Stromal cell of bone marrow (primary cell): ENCODE results near the gene KRT16.

Experiments used
- DNase-seq: peaks from one replicate; pipeline ENCODE4 v3.0.0-alpha.2; 2012; ENCODE audit warnings: low read depth

KRT16 gene

DNA sequence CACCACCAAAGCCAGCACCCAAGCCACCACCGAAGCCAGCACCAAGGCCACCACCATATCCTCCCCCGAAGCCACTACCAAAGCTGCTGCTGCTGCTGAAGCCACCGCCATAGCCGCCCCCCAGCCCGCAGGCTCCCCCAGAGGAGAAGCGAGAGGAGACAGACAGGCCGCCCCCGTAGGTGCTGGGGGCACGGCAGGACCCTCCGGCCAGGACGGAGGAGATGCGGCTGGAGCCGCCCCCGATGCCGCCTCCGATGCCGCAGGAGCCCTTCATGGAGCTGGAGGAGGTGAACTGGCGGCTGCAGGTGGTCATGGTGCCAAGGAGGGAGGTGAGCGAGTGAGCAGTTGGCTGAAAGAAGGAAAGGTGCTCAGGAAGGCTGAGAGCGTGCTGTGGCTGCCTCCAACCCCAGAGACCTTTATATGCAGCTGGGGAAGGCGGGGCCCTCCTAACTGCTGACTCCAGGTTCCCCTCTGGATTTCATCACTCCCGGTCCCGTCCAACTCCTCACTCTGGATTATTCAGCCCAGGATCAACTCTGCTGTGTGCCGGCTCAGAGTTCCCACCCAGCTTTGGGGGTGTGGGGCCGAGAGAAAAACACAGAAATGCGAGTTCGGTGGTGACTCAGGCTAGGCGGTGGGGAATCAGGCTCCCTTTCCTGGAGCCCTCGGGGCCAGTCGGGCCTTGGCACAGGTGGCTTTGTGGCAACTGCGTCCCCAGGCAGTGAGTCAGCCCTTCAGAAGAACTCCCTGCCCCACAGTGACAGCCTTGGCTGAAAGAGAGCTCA, at the start of gene KRT16:
TSS of gene KRT16 (minus strand) at position 392 of the 785 bp plus-strand sequence. CDS start at position 313, 79 bp downstream.
- DNase-seq: peak; percentile 60

DNA sequence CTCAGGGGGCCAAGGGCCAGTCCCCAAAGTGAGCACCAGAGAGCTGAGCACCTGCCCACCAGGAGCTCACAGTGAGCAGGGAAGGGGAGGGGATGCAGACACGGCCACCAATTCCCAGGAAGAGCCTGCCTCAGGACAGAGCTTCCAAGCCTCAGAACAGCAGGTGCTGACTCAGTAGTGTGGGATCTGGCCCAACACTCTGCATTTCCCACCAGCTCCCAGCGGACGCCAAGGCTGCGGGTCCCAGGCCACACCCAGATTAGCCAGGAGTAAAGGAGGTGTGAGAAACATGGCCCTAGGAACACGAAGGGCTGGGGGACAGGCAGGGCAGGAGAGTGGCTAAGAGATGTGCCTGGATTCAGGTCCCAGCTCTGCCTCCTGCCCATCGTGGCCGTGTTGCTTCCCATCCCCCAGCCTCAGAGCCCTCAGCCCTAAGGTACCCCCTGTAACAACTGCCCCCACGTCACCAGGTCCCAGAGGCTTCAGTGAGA, 47.7 kb upstream of the KRT16 start:
- DNase-seq: no peak

DNA sequence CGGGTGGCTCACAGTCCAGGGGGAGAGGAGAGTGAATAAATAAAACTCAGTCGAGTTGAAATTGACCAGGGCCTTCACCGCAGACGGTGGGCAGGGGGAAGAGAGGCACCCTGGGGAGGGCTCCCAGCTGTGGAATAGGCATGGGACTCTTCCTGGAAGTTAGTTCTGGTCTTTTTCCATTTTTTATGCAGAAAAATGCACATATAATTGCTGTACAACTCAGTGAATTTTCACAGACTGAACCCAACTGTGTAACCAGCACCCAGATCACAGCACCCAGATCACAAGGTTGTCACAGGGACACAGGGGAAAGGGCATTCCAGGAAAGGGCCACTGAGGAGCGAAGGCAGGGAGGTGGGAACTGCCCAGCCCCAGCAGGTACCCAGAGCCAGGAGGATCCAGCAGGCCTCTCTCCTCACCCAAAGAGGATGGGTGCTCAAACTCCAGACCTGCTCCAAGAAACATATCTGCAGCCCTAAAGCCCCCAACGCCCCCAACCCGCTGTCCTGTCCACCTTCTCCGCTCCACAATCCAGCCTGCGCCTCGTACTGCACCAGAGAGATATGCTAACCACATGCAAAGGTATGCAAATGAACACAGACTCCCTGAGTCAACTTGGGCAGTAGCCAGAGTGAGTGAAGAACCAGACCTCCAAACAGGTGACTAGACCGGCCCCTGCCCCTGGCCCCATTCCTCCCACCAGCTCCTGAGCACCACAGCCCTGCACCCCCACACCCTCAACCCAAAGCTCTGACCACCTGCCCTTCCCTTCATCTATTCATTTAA, 47.1 kb upstream of the KRT16 start:
- no peak for DNase-seq

DNA sequence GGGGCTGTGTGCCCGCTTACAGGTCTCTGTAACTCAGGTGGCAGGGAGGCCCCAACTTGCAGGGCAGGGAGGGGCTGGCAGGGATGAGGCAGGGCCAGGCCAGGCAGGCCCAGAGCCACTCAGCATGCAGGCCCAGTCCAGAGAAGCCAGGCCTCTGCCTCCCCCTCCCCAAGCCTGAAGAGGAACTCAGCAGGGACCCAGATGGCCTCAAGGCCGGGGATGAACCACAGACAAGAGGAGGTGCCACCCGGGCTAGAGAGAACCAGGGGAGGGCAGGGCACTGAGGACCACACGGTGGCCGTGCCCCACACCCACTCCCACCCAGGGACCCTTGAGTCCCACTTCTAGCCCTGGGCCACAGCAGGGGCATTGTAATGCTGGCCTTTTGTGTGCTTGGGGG, 46.3 kb upstream of the KRT16 start:
- no peak for DNase-seq

DNA sequence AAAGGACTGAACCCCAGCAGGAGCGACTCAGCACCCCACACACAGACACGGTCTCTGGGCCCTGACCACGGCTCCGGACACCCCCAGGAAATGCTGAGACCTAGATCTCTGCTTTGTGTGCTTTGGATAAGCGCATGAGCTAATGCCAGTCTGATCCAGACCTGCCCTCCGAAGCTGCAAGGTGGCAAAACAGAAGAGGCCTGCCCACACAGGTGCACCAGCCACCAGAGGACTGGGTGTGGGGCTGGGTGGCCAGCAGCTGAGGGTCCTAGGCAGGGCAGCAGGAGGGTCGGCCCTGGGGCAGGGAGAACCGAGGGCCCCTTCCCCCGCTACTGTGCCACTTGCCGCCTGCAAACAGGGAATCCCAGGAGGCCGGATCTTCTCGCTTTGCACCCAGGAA, 45.4 kb upstream of the KRT16 start:
- no peak for DNase-seq

DNA sequence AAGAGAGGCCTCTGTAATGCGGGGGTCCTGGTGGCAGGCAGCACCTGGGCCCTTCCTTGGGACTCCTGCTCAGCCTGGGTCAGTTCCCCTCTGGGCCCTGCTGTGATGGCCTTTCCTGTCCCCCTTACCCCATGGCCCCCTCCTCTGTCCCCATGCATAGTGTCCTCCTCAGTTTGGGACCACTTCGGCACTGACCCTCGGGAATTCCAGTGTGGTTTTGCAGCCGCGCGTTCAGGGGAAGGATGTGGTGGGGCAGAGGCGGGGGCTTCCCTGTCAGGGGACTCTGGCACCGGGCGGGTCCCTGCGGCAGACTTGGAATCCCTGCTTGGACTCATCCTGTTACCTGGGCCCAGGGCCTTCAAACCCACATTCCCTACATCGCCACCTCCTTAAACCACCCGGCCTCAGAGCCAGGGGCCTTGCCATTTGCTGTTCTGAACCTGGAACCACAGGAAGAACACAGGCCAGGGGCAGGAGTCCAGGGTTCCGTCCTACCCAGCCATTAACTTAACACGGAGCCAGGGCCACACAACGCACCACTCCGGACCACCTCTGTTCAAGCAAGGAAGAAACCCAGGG, 44.7 kb upstream of the KRT16 start:
- DNase-seq: no peak

DNA sequence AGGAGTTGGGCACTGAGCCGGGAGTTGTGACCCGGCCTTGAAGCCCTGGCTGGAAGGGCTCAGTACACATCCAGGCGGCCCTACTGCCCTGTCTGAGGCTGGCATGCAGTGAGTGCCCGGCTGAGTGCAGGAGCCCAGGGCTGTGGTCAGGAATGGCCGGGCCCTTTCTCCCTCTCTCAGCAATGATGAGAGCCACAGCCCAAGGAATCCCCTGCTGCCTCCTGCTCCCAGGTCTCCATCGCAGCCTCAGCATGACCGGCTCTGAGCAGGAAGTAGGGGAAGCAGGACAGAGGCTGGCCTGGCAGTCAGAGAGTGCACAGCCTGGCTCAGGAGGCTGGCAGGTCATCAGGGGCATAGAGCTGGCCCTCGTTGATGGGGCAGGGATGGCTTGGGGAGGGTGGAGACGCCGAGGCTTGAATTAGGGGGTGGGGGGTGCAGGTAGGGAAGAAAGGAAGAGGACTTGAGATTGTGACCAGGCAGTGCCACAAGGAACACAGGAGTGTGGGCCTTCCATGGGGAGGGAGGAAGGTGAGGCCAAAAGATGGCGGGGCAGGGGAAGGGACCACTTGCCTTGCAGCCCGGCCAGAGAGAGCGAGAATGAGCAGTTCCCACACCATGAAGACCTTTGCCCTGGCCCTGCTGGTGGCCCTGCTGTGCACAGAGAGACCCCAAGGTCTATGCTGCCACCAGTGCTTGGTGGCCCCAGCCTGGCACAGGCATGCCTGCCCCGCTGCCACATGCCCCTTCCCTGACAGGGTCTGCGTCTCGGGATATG, 43.9 kb upstream of the KRT16 start:
- DNase-seq: no peak

DNA sequence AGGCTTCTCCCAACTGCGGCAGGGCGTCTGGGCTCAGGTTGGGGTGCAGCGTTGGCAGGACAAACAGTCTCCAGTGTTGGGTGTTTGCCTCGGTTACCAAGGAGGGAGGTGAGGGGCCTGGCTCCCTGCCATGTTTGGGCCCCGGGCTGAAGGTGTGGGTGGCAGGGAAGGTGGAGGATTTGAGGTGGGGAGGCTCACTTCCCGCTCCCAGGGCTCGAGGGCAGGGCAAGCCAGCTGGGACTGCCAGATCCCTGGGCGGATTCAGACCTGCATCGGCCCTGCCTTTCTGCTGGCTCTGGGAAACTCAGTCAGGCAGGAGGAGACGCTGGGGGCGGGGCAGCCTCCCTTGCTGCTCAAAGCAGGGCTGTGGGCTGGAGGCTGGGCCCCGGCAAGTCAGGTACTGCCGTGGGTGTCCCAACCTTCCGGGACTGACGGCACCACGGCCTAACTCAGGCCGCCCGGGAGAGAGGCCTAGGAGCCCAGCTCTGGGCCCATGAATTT, 43.1 kb upstream of the KRT16 start:
- no peak for DNase-seq

DNA sequence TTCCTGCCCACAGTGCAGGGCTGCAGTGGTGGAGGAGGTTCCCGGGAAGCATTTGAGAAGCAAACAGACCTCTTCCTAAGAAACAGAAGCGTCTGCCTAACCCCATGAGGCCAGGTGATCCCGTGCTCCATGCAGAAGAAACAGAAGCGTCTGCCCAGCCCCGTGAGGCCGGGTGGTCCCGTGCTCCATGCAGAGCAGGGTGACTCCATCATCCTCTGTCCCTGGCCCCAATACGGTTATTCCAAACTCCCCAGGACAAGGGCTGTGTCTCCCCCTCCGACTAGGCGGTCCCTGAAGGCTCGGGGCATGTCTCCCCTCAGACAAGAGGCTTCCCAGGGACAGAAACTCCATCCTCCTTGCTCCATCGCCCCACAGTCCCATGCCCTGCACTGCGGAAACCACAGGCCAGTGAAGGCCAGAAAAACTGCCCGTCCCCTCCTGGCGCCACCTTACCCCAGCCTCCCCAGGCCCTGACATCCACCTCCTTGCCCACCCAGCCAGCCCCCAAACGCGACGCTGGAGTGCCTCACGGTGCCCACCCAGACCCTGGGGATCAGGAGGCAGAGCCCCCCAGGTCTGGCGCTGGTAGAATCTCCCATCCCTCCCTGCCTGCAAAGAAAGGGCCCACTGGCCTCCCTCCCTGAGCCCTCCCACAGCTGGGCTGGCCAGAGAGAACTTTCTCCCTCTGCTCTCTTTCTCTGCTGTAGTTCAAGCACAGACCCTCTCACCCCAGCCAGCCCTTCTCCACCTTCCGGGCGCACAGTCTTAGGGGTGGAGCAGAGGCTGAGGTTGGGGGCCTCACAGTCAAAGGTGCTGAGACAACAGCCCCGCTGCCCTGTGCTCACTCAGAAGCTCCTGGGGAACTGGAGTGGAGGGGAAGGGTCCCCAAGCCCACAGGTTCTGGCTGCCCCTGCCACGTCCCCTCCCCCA, 42.4 kb upstream of the KRT16 start:
- no peak for DNase-seq

DNA sequence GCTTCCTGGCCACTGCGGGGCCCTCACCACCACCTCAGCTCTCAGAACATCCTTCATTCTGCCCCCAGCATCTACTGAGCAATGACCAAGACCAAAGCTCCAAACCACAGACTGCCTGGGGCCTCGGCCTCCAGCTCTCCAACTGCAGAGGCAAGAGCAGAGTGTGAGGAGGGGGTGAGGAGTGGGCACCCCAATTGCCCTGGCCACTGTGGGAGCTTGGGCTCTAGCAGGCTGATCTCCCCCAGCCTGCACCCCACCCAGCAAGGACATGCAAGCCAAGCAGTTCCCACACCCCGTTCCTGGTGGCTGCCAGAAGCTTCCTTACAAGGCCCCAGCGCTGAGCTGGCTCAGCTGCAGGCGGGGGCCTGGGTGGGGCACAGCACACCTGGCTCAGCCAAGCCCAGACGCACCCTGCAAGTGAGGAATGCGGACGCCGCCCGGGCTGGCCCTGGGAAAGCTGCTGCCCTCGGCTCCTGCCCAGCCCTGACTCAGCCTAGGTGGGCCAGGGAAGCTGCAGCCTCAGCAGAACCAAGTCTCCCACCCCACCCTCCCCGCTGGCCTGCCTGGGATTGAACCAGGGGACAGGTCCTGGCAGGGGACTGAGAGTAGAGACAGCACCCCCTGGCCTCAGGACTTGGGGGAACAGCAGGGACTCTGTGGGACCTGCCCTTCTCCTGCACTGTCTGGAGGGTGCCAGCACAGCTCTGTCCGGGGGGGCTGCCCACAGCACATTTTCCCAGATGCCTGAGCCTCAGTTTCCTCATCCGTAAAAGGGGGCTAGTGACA, 41.5 kb upstream of the KRT16 start:
- no peak for DNase-seq

DNA sequence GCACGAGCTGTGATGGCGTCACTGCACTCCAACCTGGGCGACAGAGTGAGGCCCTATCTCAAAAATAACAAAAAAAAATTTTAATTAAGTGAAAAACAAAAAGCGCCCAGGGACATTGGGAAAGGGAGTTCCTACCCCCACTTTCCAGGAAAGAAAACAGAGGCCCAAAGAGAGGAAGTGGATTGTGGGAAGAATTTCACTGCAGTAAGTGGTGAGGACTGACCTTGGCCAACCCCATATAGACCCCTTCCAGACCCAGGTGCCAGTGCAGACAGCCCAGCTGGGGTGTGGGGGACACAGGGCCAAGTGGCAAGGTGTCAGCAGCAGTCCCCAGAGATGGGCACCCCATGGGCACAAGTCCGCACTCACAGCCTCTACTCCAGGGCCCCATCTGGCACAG, 40.9 kb upstream of the KRT16 start:
- DNase-seq: no peak

DNA sequence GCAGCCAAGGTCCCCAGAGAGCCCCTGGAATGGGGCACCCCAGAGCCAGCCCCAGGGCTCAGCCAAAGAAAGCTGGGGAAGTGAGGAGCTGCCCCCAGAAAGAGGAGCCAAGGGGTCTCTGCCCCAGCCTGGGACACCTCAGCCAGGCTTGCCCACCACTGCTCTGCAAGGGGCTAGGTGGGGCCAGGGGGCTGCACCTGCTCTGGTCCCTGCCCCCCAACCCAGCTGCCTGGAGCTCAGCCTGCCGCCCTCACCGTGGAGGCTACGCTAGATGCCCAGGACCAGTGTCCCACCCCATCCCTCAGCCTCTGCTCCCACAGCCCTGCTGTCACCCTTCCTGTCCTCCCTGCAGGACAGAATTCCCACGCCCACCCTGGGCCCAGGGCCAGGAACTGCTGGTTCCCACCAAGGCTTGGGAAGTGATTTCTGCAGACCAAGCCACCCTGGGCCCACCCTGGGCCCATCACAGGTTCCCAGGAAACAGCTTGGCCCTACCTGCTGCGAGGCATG, 39.9 kb upstream of the KRT16 start:
- no peak for DNase-seq

DNA sequence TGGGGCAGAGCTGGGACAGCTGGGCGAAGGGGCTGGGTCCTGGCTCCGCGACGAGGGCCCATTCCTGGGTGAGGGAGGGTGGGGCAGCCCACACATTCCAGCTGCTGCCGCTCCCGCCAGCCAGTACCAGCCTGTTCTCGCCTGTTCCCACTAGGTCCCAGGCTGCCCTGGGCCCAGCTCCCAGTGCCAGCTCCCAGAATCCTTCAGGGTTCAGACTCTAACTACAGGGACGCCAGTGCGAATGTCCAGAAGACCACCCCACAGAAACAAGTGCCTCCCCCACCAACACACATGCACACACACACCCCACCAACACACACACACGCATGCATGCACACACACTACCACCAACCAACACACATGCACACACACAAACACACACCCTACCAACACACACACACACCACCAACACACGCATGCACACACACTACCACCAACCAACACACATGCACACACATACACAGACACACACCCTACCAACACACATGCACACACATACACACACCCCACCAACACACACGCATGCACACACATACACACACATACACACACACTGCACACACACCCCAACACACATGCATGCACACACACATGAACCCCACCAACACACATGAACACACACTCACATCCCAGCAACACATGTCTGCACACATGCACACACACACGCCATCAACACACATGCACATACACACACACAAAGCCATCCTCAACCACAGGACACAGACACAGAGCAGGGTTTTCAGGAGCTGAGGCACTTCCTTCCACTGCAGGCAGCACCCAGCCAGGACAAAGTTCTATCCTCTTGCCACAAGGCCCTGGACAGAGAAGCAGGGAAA, 39.3 kb upstream of the KRT16 start:
- DNase-seq: no peak

DNA sequence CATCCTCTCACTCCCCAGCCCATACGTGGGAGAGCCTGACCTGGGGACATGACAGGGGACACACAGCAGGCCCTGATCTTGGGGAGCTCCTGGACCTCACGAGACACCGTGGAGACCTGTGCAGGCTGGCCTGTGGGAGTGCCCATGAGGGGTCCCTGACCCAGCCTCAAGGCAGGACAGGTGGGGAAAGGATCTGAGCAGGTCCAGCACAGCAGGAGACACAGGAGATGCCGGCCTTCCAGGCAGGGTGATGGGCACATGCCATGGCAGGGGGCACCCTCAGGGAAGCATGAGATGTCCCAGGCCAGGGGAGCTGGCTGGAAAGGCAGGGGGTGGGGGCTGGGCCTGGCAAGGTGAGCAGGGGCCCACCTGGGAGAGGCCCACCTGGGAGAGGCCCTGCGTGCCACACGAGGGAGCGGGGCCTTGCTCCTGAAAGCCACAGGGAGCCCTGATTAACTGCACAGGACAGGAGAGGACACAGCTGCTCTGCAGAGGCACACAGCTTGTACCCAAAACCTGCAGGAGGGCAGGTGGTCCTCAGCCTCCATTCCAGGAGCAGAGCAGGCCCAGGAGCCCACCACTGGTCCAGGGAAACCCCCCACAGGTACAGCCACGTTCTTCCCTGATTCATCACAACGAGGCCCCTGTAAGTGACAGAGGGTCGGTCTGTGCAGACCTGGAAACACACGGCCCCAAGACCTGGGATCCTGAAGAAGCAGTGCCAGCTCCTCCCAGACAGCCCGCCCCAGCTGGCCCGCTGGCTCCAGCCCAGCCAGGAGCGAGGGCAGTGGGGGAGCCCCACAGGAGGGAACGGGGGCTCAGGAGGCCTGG, 38.4 kb upstream of the KRT16 start:
- DNase-seq: no peak

DNA sequence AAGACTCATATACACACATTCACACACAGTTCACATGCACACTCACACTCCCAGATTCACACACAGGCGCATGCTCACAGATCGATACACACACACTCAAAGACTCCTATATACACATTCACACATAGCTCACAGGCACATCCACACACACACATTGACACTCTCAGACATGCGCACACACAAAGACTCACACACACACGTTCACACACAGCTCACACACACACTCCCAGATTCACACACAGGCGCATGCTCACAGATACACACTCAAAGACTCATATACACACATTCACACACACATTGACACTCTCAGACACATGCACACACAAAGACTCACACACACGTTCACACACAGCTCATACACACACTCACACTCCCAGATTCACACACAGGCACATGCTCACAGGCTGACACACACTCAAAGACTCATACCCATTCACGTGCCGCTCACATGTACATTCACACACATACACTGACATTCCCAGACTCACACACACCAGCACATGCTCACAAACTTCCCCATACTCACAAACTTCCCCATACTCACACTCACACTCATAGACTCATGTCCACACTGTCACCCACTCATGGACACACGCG, 37.5 kb upstream of the KRT16 start:
- no peak for DNase-seq

DNA sequence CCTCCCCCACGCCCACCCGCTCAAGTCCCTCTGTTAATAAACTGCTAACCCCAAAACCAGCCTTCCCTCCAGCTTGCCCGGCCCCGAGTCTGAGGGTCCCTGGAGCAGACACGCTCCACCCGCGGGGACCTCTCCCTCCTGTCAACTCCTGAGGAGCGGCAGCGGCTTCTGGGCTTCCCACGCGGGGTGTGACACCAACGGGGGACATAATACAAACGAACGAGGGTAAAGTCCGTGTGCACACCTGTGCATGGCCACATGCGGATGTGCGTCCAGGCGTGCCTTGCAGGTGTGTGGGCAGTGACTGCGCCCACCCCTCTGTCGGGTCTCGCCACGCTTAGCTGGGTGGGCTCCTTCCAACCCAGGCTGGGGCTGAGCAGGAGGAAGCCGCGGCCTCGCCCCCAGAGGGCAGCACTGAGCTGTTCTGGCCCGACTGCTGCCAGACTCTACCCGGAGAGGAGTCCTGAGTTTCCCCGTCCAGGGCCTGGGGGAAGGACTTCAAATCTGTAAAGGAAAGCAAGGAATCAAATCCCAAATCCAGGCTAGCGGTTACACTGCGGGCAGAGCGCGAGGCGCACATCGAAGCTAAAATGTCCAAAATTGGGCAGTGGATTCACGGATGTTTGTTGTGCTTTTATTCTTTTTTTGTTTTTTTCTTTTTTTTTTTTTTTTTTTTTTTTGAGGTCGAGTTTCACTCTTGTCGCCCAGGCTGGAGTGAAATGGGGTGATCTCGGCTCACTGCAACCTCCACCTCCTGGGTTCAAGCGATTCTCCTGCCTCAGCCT, 36.0 kb upstream of the KRT16 start:
- peak; percentile 57 for DNase-seq

DNA sequence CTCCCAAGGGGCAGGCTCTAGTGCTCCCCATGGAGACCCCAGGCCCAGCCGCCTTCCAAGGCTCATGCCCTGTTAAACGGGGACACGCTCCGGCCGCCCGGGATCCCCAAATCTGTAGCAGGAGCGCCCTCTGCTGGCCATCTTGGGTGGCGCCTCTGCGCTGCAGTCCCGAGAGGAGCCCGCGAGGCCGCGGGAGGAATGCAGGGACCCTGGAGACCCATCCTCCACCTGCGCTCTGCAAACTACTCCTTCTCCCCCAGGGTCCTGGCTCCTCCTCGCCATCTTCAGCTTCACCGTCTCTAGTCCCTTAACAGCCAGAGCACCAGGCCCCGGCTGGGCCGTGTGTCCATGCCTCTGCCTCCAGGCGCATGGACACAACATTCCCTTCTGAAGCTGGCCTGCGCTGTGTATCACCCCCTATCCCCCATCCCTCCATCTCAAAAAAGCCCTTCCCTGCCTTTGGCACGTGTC, 35.4 kb upstream of the KRT16 start:
- peak; percentile 40 for DNase-seq
